Fibroblast of peridontal ligament (primary cell): ENCODE results near the gene ITGAL.
"Not testable (repeated sequence)": the region's sequence is repeated elsewhere in the genome, so short reads cannot be mapped to it uniquely, and the experiment has no call there.

ENCODE experiments used
- DNase-seq: peaks from one replicate; pipeline ENCODE4 v3.0.0-alpha.2; 2010; ENCODE audit errors: extremely low read depth

ITGAL gene

GRCh38 chr16:30491744-30492308 lies 19.3 kb downstream of the ITGAL start:
- DNase-seq = peak; percentile 72

- no peak for DNase-seq
Observed at GRCh38 chr16:30493941-30494488, 21.5 kb downstream of the ITGAL start.

- no peak for DNase-seq
Observed at GRCh38 chr16:30494709-30495108, 22.2 kb downstream of the ITGAL start.

GRCh38 chr16:30499284-30499683 lies 26.7 kb downstream of the ITGAL start:
- DNase-seq = no peak

GRCh38 chr16:30503403-30504296 lies 31.1 kb downstream of the ITGAL start:
- DNase-seq = no peak

GRCh38 chr16:30509081-30509765 lies 36.7 kb downstream of the ITGAL start:
- DNase-seq = no peak

- no peak for DNase-seq
Observed at GRCh38 chr16:30510376-30510938, 37.9 kb downstream of the ITGAL start.

GRCh38 chr16:30511509-30511908 lies 39.0 kb downstream of the ITGAL start:
- no peak for DNase-seq

- no peak for DNase-seq
Observed at GRCh38 chr16:30515275-30515674, 42.7 kb downstream of the ITGAL start.

- no peak for DNase-seq
Observed at GRCh38 chr16:30518552-30518951, 46.0 kb downstream of the ITGAL start.

GRCh38 chr16:30519120-30520049 lies 46.8 kb downstream of the ITGAL start:
- DNase-seq = no peak

GRCh38 chr16:30521476-30521872 lies 48.9 kb downstream of the ITGAL start:
- DNase-seq = no peak

- DNase-seq = no peak
Observed at GRCh38 chr16:30521873-30522641, 49.5 kb downstream of the ITGAL start.

- not testable (repeated sequence) for DNase-seq
Observed at GRCh38 chr16:30522702-30523463, 50.3 kb downstream of the ITGAL start.

GRCh38 chr16:30523768-30524574 lies 51.4 kb downstream of the ITGAL start:
- no peak for DNase-seq

- DNase-seq = no peak
Observed at GRCh38 chr16:30524575-30525568, 52.3 kb downstream of the ITGAL start.

GRCh38 chr16:30525844-30526136 lies 53.2 kb downstream of the ITGAL start:
- DNase-seq = no peak
